A549 (cell line): Measurements from ENCODE around the gene ENTREP3.

Experiments used
- BHLHE40 ChIP-seq: IDR thresholded peaks from 2 replicates; pipeline ENCODE4 v1.6.1; 2012; ENCODE audit warnings: low read depth, low read length, inconsistent platforms
- CHD4 ChIP-seq: fragments of 200-600 bp; sonication (generic); IDR thresholded peaks from 2 replicates; pipeline ENCODE4 v1.6.1; 2016; ENCODE audit warnings: antibody characterized with exemption, mild to moderate bottlenecking, borderline replicate concordance
- CTCF ChIP-seq: fragments of >200 bp; sonication (Bioruptor Twin); formaldehyde crosslinking; IDR thresholded peaks from 3 replicates; pipeline ENCODE4 v1.5.1; 2016
- EP300 ChIP-seq, 2 experiments: fragments of >200 bp; sonication (Bioruptor Twin); formaldehyde crosslinking; IDR thresholded peaks; 2 replicates in 1 of 2; 3 replicates in 1 of 2; pipeline ENCODE4 v1.6.1; 2016 to 2017
- FOSL2 ChIP-seq, 2 experiments: fragments of 450-650 bp in 1 of 2; fragments of >200 bp in 1 of 2; sonication (Bioruptor Twin) in 1 of 2; formaldehyde crosslinking; IDR thresholded peaks; 2 replicates each; pipeline versions ENCODE4 v1.5.0 to v1.6.1; 2016 to 2020; ENCODE audit warnings: mild to moderate bottlenecking in 1 of 2, moderate library complexity in 1 of 2
- HOXA7 ChIP-seq: fragments of 250-450 bp; sonication (Bioruptor Pico); IDR thresholded peaks from 2 replicates; pipeline ENCODE4 v1.5.0; 2020; ENCODE audit warnings: mild to moderate bottlenecking, moderate library complexity
- JUNB ChIP-seq: fragments of >200 bp; sonication (Bioruptor Twin); formaldehyde crosslinking; IDR thresholded peaks from 2 replicates; pipeline ENCODE4 v1.6.1; 2016
- MAX ChIP-seq: IDR thresholded peaks from 2 replicates; pipeline ENCODE4 v1.6.1; 2012
- NR3C1 ChIP-seq: fragments of >200 bp; sonication (Bioruptor Twin); formaldehyde crosslinking; IDR thresholded peaks from 3 replicates; pipeline ENCODE4 v1.6.1; 2017
- POLR2A ChIP-seq: IDR thresholded peaks from 2 replicates; pipeline ENCODE4 v1.6.1; 2012; ENCODE audit warnings: mild to moderate bottlenecking, low read length
- POLR2AphosphoS2 ChIP-seq: conservative IDR thresholded peaks from 2 replicates; pipeline ENCODE4 v1.6.1; 2012; ENCODE audit warnings: low read length, improper control_type of control experiment, inconsistent platforms
- RFX5 ChIP-seq: fragments of 450-650 bp; IDR thresholded peaks from 2 replicates; pipeline ENCODE4 v1.7.1; 2014; ENCODE audit warnings: antibody characterized with exemption, mild to moderate bottlenecking, moderate library complexity
- SMC3 ChIP-seq: fragments of >200 bp; sonication (Bioruptor Twin); formaldehyde crosslinking; IDR thresholded peaks from 3 replicates; pipeline ENCODE4 v1.6.1; 2018; ENCODE audit warnings: inconsistent platforms

DNA sequence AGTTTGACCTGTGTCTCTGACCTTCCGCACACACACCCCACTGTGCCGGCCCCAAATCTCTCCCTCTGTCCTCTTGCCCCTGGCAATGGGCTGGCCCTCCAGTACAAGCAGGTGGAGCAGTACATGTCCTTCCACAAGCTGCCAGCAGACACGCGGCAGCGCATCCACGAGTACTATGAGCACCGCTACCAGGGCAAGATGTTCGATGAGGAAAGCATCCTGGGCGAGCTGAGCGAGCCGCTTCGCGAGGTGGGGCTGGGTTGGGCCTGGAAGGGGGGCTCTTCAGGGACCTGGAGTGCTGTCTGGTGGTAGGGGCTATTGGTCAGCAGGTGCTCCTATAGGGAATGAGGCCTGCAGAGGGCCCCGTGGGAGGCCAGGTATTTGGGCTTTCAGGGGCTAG, 29.8 kb upstream of the ENTREP3 start:
- TF ChIP-seq SMC3 (no peak), FOSL2 (IDR thresholded peaks at IDR 0.05) (no peak), FOSL2 (CRISPR knock-in tag; IDR thresholded peaks at IDR 0.05) (no peak), JUNB (no peak), CTCF (no peak), CHD4 (no peak), MAX (no peak), BHLHE40 (no peak), POLR2A (no peak), RFX5 (no peak), NR3C1 (no peak), EP300 (IDR thresholded peaks at IDR 0.05) (no peak), HOXA7 (no peak), POLR2AphosphoS2 (no peak)
